ENCODE results near the gene FSD1.
A peak's percentile ranks its signal among the peaks of the same experiment; 100 is the strongest.
"Not testable (repeated sequence)": the region's sequence is repeated elsewhere in the genome, so short reads cannot be mapped to it uniquely, and the experiment has no call there.

The FSD1 gene

GRCh38 chr19:4347521-4347920 is 43.1 kb downstream of the FSD1 start:
- no peak for DNase-seq

- not testable (repeated sequence) for DNase-seq
These were observed 44.8 kb downstream of the FSD1 start for GRCh38 chr19:4349225-4349624.

GRCh38 chr19:4350111-4350510 is 45.7 kb downstream of the FSD1 start:
- no peak for DNase-seq

- no peak for DNase-seq
These were observed 46.3 kb downstream of the FSD1 start for GRCh38 chr19:4350726-4351125.

GRCh38 chr19:4352701-4353121 is 48.3 kb downstream of the FSD1 start:
- DNase-seq: peak; percentile 10

GRCh38 chr19:4354282-4354681 is 49.9 kb downstream of the FSD1 start:
- no peak for DNase-seq

GRCh38 chr19:4354897-4355296 is 50.5 kb downstream of the FSD1 start:
- DNase-seq: no peak

GRCh38 chr19:4357095-4357797 is 52.8 kb downstream of the FSD1 start:
- DNase-seq: no peak

- DNase-seq: no peak
These were observed 53.5 kb downstream of the FSD1 start for GRCh38 chr19:4357921-4358326.

GRCh38 chr19:4358709-4359626 is 54.6 kb downstream of the FSD1 start:
- DNase-seq: no peak

- DNase-seq: no peak
These were observed 55.2 kb downstream of the FSD1 start for GRCh38 chr19:4359627-4360000.

GRCh38 chr19:4360081-4360569 is 55.7 kb downstream of the FSD1 start:
- DNase-seq: no peak

GRCh38 chr19:4360641-4361151 is 56.3 kb downstream of the FSD1 start:
- no peak for DNase-seq

GRCh38 chr19:4361152-4362046 is 57.0 kb downstream of the FSD1 start:
- DNase-seq: no peak

- DNase-seq: no peak
These were observed 57.9 kb downstream of the FSD1 start for GRCh38 chr19:4362101-4362828.

GRCh38 chr19:4362831-4363545 is 58.6 kb downstream of the FSD1 start:
- DNase-seq: no peak

- no peak for DNase-seq
These were observed 59.3 kb downstream of the FSD1 start for GRCh38 chr19:4363571-4364304.

GRCh38 chr19:4365341-4365740 is 60.9 kb downstream of the FSD1 start:
- no peak for DNase-seq

GRCh38 chr19:4365791-4366665 is 61.6 kb downstream of the FSD1 start:
- DNase-seq: no peak
